Pancreas (tissue), 10 donors: ENCODE data around the gene HEXA. TPM values are rescaled to one million over a fixed set of nuclear protein-coding genes. Genes with fewer than 3 reads are reported as not detected.

Source experiments
- ATAC-seq, 4 donors: fragments of 200-7000 bp; cut with Tn5 transposase; one replicate each; pipeline versions ENCODE4 v1.8.0 to v1.9.1; 2020; ENCODE audit warnings: mild to moderate bottlenecking in 4 of 4, moderate library complexity in 4 of 4
- DNase-seq, 6 donors: peaks; one replicate each; pipeline ENCODE4 v3.0.0-alpha.2; 2020
- FAIRE-seq: peaks from 2 replicates; lab custom pipeline; 2012; peaks lifted over from hg19 to GRCh38; lab: Jason Lieb, UNC
- H3K27ac ChIP-seq, 4 donors: fragments of 200-600 bp; sonication (generic); 1 replicate in 3 of 4; 2 replicates in 1 of 4; pipeline versions ENCODE4 v1.5.0 to v1.8.0; 2020
- H3K27me3 ChIP-seq, 4 donors: fragments of 200-600 bp; one replicate each; pipeline ENCODE4 v1.8.0; 2021
- H3K36me3 ChIP-seq, 3 donors: fragments of 200-600 bp; sonication (generic) in 1 of 3; one replicate each; pipeline versions ENCODE4 v1.5.0 to v1.8.0; 2020 to 2021
- H3K4me1 ChIP-seq, 3 donors: fragments of 200-600 bp; one replicate each; pipeline ENCODE4 v1.8.0; 2021
- H3K4me3 ChIP-seq, 4 donors: fragments of 200-600 bp; sonication (generic) in 2 of 4; one replicate each; pipeline versions ENCODE4 v1.5.0 to v1.8.0; 2020 to 2021
- H3K9me3 ChIP-seq, 4 donors: fragments of 200-600 bp; one replicate each; pipeline ENCODE4 v1.8.0; 2021
- CTCF ChIP-seq, 4 donors: fragments of 200-600 bp; sonication (generic) in 3 of 4; IDR thresholded peaks; one replicate each; pipeline versions ENCODE4 v1.5.0 to v1.8.0; 2021; ENCODE audit warnings: antibody characterized with exemption in 4 of 4
- WGBS, 2 donors: extraction: QIAGEN DNeasy Blood & Tissue Kit; methylation state at CpG; one replicate each; pipeline ENCODE4 v1.1.7; 2013; 5-methylcytosine and 5-hydroxymethylcytosine counted together
- intact Hi-C, 3 donors: fragments of 100-400 bp; cut with DNase I; formaldehyde crosslinking; loops; one replicate each; pipeline versions ENCODE4 v1.11.1 to v1.14.2; 2022
- polyA plus RNA-seq, 2 donors: library from polyadenylated mRNA; stranded (reverse); fragments of 200-250 nt; gene quantifications; one replicate each; pipeline ENCODE4 v1.2.3, GENCODE V29; 2013
- total RNA-seq, 6 donors: library from RNA; stranded (reverse); fragmentation: NEBNext Ultra II Directional in 4 of 6; extraction: Animal tissue kit (Norgen Biotek cat#: 25700) in 4 of 6; gene quantifications; one replicate each; pipeline versions ENCODE4 v1.2.1 to v1.2.4, GENCODE V29; 2021 to 2023
- donor health status: healthy with polysubstance abuse.
- donor health status: DM: no; HTN: no; CAD: no; lungs with moderate emphysema.
- donor health status: DM: no; HTN: no; CAD: no.
- donor health status: control.
- donor health status: control.
- donor health status: Bipolar disorder and iron deficiency.
- donor health status: DM: yes; HTN: yes; CAD: no.
- donor health status: DM: no; HTN: no; CAD: no.
- donor health status: DM: no; HTN: no; CAD: no.
- donor health status: DM: yes; HTN: yes; CAD: no.

The HEXA gene
- total and polyA plus RNA-seq, 8 donors: 30.2 to 76.0 (median 54.0) TPM

- 78 to 89% methylated on average over 2 of the region's 2 CpGs for WGBS, 2 donors
- H3K36me3 ChIP-seq: no peaks in the 10 kb centered on the region
- no peaks in the 10 kb centered on the region for H3K9me3 ChIP-seq
- ATAC-seq (peak in 2 of 4 donors; percentile 23 to 48), FAIRE-seq (no peak), DNase-seq (no peak)
- TF ChIP-seq CTCF (IDR thresholded peaks at IDR 0.05): no peak
- H3K27me3 ChIP-seq: no peaks in the 10 kb centered on the region
- no peak overlapping the region for H3K4me3 ChIP-seq
- H3K4me1 ChIP-seq: peaks cover 0 to 4% (median 0%) of the 10 kb centered on the region in 3 donors
- no peak overlapping the region for H3K27ac ChIP-seq
- intact Hi-C loops: no loop called here
Observed at GRCh38 chr15:72368325-72368724, 7.5 kb downstream of the HEXA start.

GRCh38 chr15:72365844-72366243, 10.0 kb downstream of the HEXA start:
- no peak overlapping the region for H3K4me3 ChIP-seq
- no peak for TF ChIP-seq CTCF (IDR thresholded peaks at IDR 0.05)
- DNase-seq (no peak), ATAC-seq (peak in 2 of 4 donors; percentile 38 to 68), FAIRE-seq (no peak)
- intact Hi-C loops: no loop called here
- WGBS, 2 donors: 90 to 94% methylated on average over 1 of the region's 1 CpG
- no peaks in the 10 kb centered on the region for H3K27me3 ChIP-seq
- H3K36me3 ChIP-seq: no peaks in the 10 kb centered on the region
- no peaks in the 10 kb centered on the region for H3K4me1 ChIP-seq
- no peak overlapping the region for H3K27ac ChIP-seq
- no peaks in the 10 kb centered on the region for H3K9me3 ChIP-seq

GRCh38 chr15:72361176-72361575, 14.6 kb downstream of the HEXA start:
- TF ChIP-seq CTCF (IDR thresholded peaks at IDR 0.05): no peak
- FAIRE-seq (no peak), ATAC-seq (no peak), DNase-seq (no peak)
- H3K9me3 ChIP-seq: no peaks in the 10 kb centered on the region
- H3K27me3 ChIP-seq: no peaks in the 10 kb centered on the region
- H3K36me3 ChIP-seq: peaks cover 0 to 3% (median 3%) of the 10 kb centered on the region in 3 donors
- intact Hi-C loops: no loop called here
- H3K4me3 ChIP-seq: no peak overlapping the region
- H3K4me1 ChIP-seq: no peaks in the 10 kb centered on the region
- 95 to 100% methylated on average over 1 of the region's 1 CpG for WGBS, 2 donors
- no peak overlapping the region for H3K27ac ChIP-seq

DNA sequence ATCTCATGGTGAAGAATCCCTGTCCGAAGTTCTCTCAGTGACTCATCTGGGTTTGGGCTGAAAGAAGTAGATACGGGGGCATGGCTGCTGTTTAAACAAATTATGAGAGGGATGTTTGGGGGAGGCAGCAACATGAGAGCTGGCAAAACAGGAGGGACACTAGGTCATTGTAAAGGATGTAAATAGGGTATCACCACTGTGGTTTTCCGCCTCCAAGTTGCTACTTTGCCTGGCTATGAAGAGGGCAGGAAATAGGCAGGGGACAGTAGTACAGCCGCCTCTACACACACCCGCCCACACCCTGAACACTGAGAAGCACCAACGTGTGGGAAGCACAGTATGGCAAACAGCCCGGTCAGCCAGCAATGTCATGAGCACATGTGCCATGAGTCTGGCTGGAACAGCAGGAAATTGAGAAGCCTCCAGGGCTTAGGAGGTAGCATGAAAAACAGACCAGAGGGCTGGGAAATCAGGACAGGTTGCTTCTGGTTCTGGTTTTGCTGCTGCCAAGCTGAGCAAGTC, 17.1 kb downstream of the HEXA start:
- ATAC-seq (peak in 3 of 4 donors; percentile 43 to 85 (median 76)), DNase-seq (peak in 1 of 6 donors; percentile 34), FAIRE-seq (no peak)
- 76% methylated on average over 7 of the region's 7 CpGs for WGBS, 2 donors
- no peak overlapping the region for H3K4me3 ChIP-seq
- H3K27ac ChIP-seq: no peak overlapping the region
- no peaks in the 10 kb centered on the region for H3K27me3 ChIP-seq
- H3K36me3 ChIP-seq: peaks cover 0 to 19% (median 15%) of the 10 kb centered on the region in 3 donors
- intact Hi-C loops: no loop called here
- H3K9me3 ChIP-seq: no peaks in the 10 kb centered on the region
- no peak for TF ChIP-seq CTCF (IDR thresholded peaks at IDR 0.05)
- H3K4me1 ChIP-seq: no peaks in the 10 kb centered on the region

GRCh38 chr15:72358121-72358520, 17.7 kb downstream of the HEXA start:
- TF ChIP-seq CTCF (IDR thresholded peaks at IDR 0.05): no peak
- 88 to 91% methylated on average over 3 of the region's 3 CpGs for WGBS, 2 donors
- no peaks in the 10 kb centered on the region for H3K4me1 ChIP-seq
- H3K36me3 ChIP-seq: peaks cover 0 to 19% (median 15%) of the 10 kb centered on the region in 3 donors
- H3K9me3 ChIP-seq: no peaks in the 10 kb centered on the region
- ATAC-seq: no peak
- H3K27me3 ChIP-seq: no peaks in the 10 kb centered on the region
- intact Hi-C loops: no loop called here
- no peak overlapping the region for H3K27ac ChIP-seq
- DNase-seq: no peak
- H3K4me3 ChIP-seq: no peak overlapping the region
- no peak for FAIRE-seq
